Smooth muscle cell (in vitro differentiated cells): ENCODE measurements around the gene ATRX. TPM values are rescaled to one million over a fixed set of nuclear protein-coding genes. Genes with fewer than 3 reads are reported as not detected.
A peak's percentile ranks its signal among the peaks of the same experiment; 100 is the strongest.

Experiments used
- DNase-seq: peaks from one replicate; lab custom pipeline; 2025; ENCODE audit not compliant: unreplicated experiment; lab: John Stamatoyannopoulos, UW
- H2AFZ ChIP-seq: fragments of 200-600 bp; sonication (generic); 2 replicates; pipeline ENCODE4 v1.6.0; 2016; ENCODE audit warnings: antibody characterized with exemption, low read depth, mild to moderate bottlenecking
- H3F3A ChIP-seq: fragments of 200-600 bp; sonication (generic); 2 replicates; pipeline ENCODE4 v1.6.0; 2017; ENCODE audit warnings: antibody characterized with exemption, low read depth
- H3K27ac ChIP-seq: fragments of 200-600 bp; sonication (generic); 2 replicates; pipeline ENCODE4 v1.5.1; 2016; ENCODE audit warnings: low read depth, mild to moderate bottlenecking
- H3K27me3 ChIP-seq: fragments of 200-600 bp; sonication (generic); 2 replicates; pipeline ENCODE4 v1.6.1; 2016; ENCODE audit warnings: low read depth, mild to moderate bottlenecking
- H3K36me3 ChIP-seq: fragments of 200-600 bp; sonication (generic); 2 replicates; pipeline ENCODE4 v1.5.1; 2016; ENCODE audit warnings: low read depth
- H3K4me1 ChIP-seq: fragments of 200-600 bp; sonication (generic); 2 replicates; pipeline ENCODE4 v1.5.1; 2016; ENCODE audit warnings: low read depth
- H3K4me2 ChIP-seq: fragments of 200-600 bp; sonication (generic); 2 replicates; pipeline ENCODE4 v1.6.0; 2016; ENCODE audit warnings: mild to moderate bottlenecking
- H3K4me3 ChIP-seq: fragments of 200-600 bp; sonication (generic); 2 replicates; pipeline ENCODE4 v1.5.1; 2016; ENCODE audit warnings: mild to moderate bottlenecking
- H3K79me2 ChIP-seq: fragments of 200-600 bp; sonication (generic); 2 replicates; pipeline ENCODE4 v1.6.0; 2016; ENCODE audit warnings: low read depth, mild to moderate bottlenecking
- H3K9ac ChIP-seq: fragments of 200-600 bp; sonication (generic); 2 replicates; pipeline ENCODE4 v1.6.0; 2016; ENCODE audit warnings: low read depth
- H3K9me3 ChIP-seq: fragments of 200-600 bp; sonication (generic); replicated peaks from 2 replicates; pipeline ENCODE4 v1.5.1; 2016; ENCODE audit warnings: low read depth
- H4K20me1 ChIP-seq: fragments of 200-600 bp; sonication (generic); 2 replicates; pipeline ENCODE4 v1.6.0; 2016; ENCODE audit warnings: low read depth
- CTCF ChIP-seq: fragments of 200-600 bp; sonication (generic); IDR thresholded peaks from 2 replicates; pipeline ENCODE4 v1.5.1; 2017; ENCODE audit warnings: borderline replicate concordance, mild to moderate bottlenecking, antibody characterized with exemption; ENCODE audit not compliant: insufficient read depth, poor library complexity, severe bottlenecking
- WGBS: methylation state at CpG from one replicate; pipeline ENCODE4 v1.1.7; 2016; ENCODE audit warnings: low lambda C conversion rate; 5-methylcytosine and 5-hydroxymethylcytosine counted together
- polyA plus RNA-seq: library from polyadenylated mRNA; unstranded; fragments of >200 nt; fragmentation: Nextera tagmentation; extraction: Ambion mirVana; gene quantifications from 2 replicates; pipeline ENCODE4 v1.2.1, GENCODE V29; 2016
- total RNA-seq: library from RNA; depleted of rRNA; stranded (reverse); fragments of >200 nt; gene quantifications from 2 replicates; pipeline ENCODE4 v1.2.3, GENCODE V29; 2014

ATRX gene
- total and polyA plus RNA-seq, 2 experiments from 2014 or later, result 38.0 to 79.2 TPM

DNA sequence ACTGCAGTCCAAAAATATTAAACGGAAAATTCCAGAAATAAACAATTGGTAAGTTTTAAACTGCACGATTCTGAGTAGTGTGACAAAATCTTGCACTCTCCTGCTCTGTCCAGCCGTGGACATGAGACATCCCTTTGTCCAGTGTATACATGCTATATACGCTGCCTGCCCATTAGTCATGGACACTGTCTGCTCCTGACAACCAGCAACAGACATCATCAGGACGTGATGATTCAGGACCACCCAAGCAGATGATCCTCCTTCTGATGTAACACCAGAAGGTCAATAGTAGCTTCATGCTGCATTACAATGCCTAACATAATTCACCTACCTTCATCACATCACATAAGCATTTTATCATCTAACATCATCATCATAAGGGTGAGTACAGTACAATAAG lies 36.3 kb downstream of the ATRX start:
- WGBS, result 54% methylated on average over 5 of the region's 5 CpGs
- H3K79me2 ChIP-seq, result peaks cover 74% of the 10 kb centered on the region

DNA sequence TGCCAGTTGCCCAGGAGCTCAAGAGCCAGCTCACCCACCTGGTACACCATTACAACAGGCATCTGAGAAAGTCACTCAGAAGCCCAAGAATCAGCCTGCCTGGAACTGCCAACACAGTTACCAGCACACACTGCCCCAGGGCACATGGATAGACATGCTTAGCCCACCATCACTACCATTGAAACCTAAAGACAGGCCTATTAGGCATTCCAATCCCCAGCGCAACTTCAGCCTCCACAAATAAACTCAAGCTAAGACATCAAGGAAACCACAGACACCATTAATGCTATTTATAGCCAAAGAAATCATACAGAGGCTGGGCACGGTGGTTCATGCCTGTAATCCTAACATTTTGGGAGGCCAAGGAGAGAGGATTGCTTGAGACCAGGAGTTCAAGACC lies 42.3 kb downstream of the ATRX start:
- Histone ChIP-seq H4K20me1 (peaks cover 88% of the 10 kb centered on the region), H3K4me1 (no peaks in the 10 kb centered on the region), H2AFZ (no peak overlapping the region), H3K79me2 (peaks cover 94% of the 10 kb centered on the region), H3K4me2 (no peak overlapping the region), H3K9ac (no peak overlapping the region), H3K27ac (no peak overlapping the region), H3F3A (no peaks in the 10 kb centered on the region), H3K9me3 (no peaks in the 10 kb centered on the region), H3K27me3 (no peaks in the 10 kb centered on the region), H3K36me3 (no peaks in the 10 kb centered on the region), H3K4me3 (no peak overlapping the region)
- no peak for TF ChIP-seq CTCF
- WGBS, result 50% methylated on average over 2 of the region's 2 CpGs
- no peak for DNase-seq

More for the DNA sequence above, 36.3 kb downstream of the ATRX start:
- Histone ChIP-seq H3K4me2 (no peak overlapping the region), H3K27ac (peak overlapping the region; percentile 74), H3F3A (no peaks in the 10 kb centered on the region), H3K27me3 (no peaks in the 10 kb centered on the region), H4K20me1 (peaks cover 53% of the 10 kb centered on the region), H3K9me3 (no peaks in the 10 kb centered on the region), H3K4me1 (no peaks in the 10 kb centered on the region), H2AFZ (no peak overlapping the region), H3K9ac (no peak overlapping the region), H3K4me3 (no peak overlapping the region), H3K36me3 (no peaks in the 10 kb centered on the region)
- TF ChIP-seq CTCF, result no peak
- DNase-seq, result no peak

GRCh38 chrX:77742788-77743476 lies 43.1 kb downstream of the ATRX start:
- Histone ChIP-seq H3K4me2 (no peak overlapping the region), H3K27me3 (no peaks in the 10 kb centered on the region), H3K36me3 (no peaks in the 10 kb centered on the region), H3F3A (no peaks in the 10 kb centered on the region), H3K9me3 (no peaks in the 10 kb centered on the region), H4K20me1 (peaks cover 93% of the 10 kb centered on the region), H2AFZ (no peak overlapping the region), H3K4me3 (no peak overlapping the region), H3K4me1 (no peaks in the 10 kb centered on the region), H3K79me2 (peaks cover 94% of the 10 kb centered on the region), H3K9ac (no peak overlapping the region), H3K27ac (no peak overlapping the region)
- no peak for DNase-seq
- 59% methylated on average over 7 of the region's 7 CpGs for WGBS
- TF ChIP-seq CTCF, result no peak

DNA sequence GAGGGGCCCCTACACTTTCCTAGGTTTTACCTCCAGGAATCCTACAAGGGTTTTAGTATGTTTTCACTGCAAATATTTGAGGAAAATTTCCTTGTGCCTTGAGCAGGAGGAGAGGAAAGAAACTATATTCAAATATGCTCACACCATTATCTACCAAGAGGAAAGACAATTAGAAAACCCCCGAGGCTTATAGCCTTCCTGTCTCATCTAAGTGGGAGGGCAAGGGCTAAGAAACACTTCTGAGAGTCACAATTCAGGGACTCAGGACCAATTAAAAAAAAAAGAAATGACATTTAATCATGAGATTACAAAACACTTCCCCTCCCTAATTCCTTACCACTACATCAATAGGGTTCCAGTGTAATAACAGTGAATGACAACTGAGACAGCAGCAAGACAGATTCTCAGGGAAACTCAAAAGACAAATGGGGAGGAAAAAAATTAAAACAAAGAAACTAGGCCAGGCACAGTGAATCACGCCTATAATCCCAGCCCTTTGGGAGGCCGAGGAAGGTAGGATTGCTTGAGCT lies 45.6 kb downstream of the ATRX start:
- 46% methylated on average over 3 of the region's 3 CpGs for WGBS
- Histone ChIP-seq H3K9me3 (no peaks in the 10 kb centered on the region), H2AFZ (no peak overlapping the region), H3K36me3 (no peaks in the 10 kb centered on the region), H3K9ac (no peak overlapping the region), H3F3A (no peaks in the 10 kb centered on the region), H3K27ac (no peak overlapping the region), H3K4me3 (no peak overlapping the region), H3K27me3 (no peaks in the 10 kb centered on the region), H3K4me2 (no peak overlapping the region), H4K20me1 (peaks cover 87% of the 10 kb centered on the region), H3K4me1 (no peaks in the 10 kb centered on the region), H3K79me2 (peaks cover 92% of the 10 kb centered on the region)
- no peak for DNase-seq
- no peak for TF ChIP-seq CTCF
